ENCODE measurements around the gene GMDS.

DNA sequence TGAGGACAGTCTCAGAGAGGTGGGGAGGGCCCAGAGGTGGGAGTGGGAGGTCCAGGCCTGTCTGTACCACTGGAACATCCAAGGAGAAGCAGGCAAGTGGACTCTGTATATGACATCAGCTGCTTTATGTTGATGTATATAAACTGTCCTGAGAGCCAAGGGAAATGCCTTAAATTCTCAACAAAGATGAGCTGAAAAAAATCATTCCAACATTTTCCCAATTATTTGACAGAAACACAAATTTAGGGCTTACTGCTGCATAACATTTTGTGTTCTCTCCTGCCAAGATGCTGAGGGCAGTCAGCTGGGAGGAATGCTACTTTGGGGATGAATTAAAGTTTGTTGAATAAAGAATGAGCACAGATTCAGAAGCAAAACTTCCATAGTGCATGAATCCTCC is 582.9 kb downstream of the GMDS start:
- TF ChIP-seq CTCF (IDR thresholded peaks at IDR 0.05) (no peak), POLR2A (IDR thresholded peaks at IDR 0.05) (no peak)

Measured in Peyer's patch (tissue), 4 donors.